H54 (cell line): Measurements from ENCODE around the gene HID1.

Source experiments
- DNase-seq: peaks from one replicate; pipeline ENCODE4 v3.0.0; 2011; ENCODE audit warnings: low spot score, mixed read lengths; ENCODE audit not compliant: insufficient read length
- FAIRE-seq: peaks from 3 replicates; lab custom pipeline; 2011; peaks lifted over from hg19 to GRCh38; lab: Jason Lieb, UNC
- POLR2A ChIP-seq: IDR thresholded peaks from 2 replicates; pipeline ENCODE4 v1.6.1; 2011; ENCODE audit warnings: low read depth, mild to moderate bottlenecking, low read length

The HID1 gene

DNA sequence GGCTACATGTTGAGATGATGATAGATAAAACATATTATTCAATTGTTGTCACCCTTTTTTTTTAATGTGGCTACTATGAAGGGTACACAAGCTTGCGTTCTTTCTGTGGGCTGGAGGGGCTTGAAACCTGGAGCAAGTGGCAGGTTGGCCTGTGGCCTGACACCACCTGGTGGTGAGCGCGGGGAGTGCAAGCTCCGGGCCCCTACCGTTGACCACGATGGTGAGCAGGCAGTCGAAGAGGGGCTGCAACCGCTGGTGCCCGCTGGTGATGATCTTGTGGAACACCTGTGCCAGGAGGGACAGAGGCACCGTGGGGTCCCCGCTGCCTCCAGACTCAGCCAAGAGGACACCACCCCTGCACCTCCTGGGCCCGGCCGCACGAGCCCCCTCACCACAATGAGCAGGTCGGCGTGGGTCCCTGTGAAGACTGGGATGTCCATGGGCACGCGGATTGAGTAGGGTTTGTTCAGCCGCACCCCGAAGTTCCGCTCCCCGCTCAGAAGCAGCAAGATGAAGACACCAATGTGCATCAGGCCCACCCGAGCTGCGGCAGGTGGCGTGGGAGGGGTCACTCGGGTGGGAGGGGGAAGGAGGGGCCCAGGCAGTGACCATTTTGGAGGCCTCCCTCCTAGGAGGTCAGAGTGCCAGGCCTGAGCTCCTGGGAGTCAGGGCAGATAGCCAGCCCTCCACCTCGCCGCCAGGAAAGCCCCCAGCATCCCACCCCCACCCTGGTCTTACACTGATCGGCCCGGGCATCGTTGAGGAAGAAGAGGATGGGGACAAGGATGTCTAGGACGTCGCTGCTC lies 14.4 kb downstream of the HID1 start:
- no peak for TF ChIP-seq POLR2A
- FAIRE-seq (no peak), DNase-seq (peak; percentile 92)

DNA sequence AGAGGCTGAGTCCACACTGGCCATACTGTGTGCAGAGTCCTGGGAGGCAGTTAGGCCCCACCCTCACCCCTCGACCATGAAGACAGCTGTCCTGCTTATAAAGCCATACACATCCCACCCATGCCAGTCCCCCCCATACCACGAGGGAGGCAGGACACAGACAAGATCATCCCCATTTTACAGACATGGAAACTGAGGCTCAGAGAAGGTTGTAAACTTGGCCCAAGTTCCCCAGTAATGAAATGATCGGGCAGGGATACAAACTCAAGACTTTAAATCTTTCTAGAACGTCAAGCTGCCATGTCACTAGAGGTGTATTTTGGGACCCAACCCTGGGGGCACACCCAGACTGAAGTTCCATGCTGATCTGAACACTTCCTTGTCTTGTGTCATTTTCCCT lies 16.5 kb downstream of the HID1 start:
- FAIRE-seq (no peak), DNase-seq (no peak)
- no peak for TF ChIP-seq POLR2A

DNA sequence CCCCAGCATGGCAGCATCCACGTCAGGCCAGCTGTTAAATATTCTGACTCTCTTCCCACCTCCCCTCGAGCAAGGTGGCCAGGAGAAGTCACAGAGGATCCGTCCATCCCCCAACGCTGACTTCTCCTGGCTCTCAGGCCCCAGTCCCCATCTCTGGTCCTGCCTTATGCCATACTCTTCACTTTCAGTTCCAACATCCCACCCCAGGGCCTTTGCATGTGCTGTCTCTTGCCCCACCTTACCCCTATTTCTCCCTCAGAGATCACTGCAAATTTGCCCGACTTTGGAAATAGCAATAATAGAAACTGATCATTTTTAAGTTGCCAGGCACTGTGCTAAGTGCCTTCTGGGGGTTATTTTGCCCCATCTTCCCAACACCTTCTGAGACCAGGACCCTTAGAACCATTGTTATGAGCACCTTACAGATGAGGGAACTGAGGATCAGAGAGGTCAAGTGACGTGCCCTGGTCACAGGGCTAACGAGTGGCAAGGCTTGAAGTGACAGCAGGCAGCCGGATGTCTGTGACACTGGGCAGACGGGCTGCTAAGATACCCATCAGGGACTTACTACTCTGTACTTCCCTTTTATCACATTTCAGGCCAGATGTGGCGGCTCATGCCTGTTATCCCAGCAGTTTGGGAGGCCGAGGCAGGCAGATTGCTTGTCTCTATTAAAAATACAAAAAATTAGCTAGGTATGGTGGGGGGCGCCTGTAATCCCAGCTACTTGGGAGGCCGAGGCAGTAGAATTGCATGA lies 17.7 kb downstream of the HID1 start:
- no peak for DNase-seq
- no peak for TF ChIP-seq POLR2A
- no peak for FAIRE-seq

DNA sequence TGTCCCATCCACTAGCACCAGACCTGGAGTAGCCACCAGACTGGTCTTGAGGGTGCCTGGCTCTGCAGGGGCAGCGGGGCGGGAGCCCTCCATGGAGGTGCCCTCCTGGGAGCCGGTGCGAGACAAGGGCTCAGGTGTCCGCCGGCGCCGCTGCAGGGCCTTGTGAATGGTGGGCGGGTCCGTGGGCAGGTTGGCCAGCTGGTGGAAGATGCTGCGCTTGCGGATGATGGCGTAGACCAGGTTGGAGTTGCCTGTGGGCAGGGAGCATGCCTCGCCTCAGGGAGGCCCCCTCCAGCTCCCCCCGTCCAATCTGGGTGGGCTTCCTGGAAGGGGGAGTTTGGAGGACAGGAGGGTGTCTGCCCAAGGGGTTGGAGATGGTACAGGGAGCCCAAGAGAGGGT lies 18.4 kb downstream of the HID1 start:
- no peak for TF ChIP-seq POLR2A
- DNase-seq, result no peak
- FAIRE-seq, result no peak

DNA sequence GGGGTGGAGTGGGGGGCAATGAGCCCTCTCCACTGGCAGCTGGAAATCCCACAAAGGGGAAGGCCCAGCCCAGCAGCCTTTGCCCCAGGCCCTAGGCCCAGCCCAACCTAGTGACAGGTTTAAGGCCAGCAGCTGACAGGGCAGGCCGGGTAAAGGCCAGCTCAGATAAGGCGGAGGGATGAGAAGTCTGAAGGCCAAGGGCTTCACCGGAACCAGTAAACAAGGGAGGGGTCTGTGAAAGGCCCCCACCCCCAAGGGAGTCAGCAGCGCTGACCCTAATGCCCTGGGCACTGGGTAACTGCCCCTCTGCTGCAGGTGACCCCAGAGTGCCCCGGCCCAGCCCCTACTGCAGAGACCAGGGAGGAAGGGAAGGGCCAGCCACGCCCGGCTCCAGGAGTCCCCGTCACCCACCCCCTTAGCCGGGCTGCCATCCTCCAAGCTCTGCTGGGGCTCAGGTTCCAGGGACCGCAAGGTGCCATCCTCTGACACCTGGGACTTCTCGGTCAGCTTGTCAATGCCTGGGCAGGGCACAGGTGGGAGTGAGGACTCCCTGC lies 19.3 kb downstream of the HID1 start:
- no peak for TF ChIP-seq POLR2A
- FAIRE-seq (no peak), DNase-seq (no peak)

DNA sequence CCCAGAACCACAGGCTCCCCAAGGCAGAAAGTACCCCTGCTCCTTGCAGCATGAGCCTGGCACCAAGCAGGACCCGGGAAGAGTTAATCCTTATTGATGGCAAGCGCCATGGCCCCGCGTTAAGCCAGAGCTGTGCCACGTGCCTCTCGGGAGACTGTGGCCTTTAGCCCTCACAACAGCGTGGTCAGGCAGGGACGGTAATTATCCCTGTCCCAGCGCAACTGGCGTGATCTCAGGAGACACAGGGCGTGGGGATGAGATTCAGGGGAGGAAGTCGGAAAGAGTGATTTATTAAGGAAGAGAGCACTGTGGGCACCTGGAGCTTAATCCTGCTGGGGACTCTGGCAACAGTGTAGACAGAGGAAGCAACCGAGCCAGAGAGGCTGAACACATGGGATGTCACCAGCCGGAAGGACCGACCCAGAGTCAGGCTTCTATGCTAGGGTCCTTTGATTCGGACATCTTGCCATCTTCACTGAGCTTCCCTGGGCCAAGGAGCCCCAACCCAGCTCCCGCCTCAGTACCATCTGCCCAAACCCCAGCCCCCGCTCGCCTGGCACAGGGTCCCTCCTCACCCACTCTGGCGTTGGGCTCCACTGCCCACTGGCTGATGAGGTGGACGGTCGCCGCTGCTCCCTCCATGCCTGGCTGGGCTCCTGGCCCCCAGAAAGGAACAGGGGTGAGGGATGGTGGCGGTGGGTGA lies 20.0 kb downstream of the HID1 start:
- no peak for FAIRE-seq

DNA sequence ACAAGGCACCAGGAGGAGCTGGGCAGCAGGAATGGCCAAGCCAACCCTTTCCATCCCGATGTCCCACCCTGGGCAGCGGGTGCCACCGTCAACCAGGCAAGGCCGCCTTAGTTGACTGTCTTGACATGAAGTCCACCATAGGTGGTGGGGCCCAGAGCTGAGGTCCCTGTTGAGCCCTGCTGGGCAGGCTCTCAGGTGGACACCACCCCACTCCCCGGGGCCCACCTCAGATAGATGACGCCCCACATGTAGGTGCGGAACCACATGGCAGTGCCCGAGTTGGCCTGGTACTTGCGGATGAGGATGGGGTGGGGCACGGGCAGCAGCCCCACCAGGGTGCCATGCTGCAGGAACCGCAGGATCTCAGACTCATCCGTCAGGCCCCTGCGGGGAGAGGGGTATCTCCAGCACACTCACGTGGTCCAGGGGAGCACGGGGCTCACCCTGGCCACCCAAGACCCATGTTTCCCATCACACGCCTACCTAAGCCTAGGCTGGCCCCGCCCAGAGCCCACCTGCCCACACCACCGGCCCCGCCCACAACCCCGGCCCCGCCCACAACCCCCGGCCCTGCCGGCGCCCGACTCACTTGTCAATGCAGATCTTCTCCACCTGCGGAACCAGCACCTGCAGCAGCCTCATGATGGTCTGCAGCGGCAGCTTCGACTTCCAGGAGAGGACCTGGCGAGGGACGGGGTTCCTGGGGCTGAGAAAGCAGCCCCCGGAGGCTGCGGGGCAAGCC lies 20.7 kb downstream of the HID1 start:
- DNase-seq (no peak), FAIRE-seq (no peak)
- TF ChIP-seq POLR2A, result no peak

More for the DNA sequence above, 20.0 kb downstream of the HID1 start:
- DNase-seq, result no peak
- no peak for TF ChIP-seq POLR2A

DNA sequence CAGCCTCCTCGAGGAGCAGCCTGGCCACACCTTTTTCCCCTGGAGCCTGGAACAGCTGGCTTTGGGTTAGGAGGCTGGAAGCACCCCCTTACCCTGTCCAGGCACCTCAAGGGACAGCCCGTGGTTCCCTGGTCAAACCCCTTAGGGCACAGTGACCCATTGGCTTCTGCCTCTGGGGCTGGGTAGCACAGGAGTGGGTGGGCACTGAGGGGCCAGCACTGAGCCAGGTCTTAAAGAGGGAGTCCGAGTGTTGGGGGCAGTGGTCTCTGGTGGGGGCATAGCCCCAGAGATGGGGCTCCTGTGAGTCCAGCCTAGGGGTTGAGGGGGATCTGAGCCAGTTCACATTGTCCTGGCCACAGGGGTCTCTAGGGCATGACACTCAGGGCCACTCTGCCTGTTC lies 21.5 kb downstream of the HID1 start:
- DNase-seq (no peak), FAIRE-seq (no peak)
- TF ChIP-seq POLR2A, result no peak

DNA sequence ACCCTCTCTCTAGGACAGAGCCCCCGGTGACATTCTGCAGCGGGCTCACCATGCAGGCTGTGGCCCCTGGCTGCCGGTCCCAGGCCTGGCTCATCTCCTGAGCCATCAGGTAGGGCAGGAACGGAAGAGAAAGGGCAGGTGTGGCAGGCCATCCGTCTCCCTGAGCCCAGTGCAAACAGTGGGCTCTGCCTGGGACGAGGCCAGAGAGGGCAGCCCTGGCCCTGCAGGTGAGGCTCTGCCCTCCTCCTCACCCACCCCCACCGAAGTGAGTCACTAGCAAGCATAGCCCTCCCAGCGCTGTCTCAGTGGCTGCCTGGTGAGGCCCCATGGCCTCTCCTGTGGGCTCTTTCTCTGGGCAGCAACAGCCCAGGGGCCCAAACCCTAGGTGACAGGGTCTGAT lies 22.4 kb downstream of the HID1 start:
- no peak for FAIRE-seq

DNA sequence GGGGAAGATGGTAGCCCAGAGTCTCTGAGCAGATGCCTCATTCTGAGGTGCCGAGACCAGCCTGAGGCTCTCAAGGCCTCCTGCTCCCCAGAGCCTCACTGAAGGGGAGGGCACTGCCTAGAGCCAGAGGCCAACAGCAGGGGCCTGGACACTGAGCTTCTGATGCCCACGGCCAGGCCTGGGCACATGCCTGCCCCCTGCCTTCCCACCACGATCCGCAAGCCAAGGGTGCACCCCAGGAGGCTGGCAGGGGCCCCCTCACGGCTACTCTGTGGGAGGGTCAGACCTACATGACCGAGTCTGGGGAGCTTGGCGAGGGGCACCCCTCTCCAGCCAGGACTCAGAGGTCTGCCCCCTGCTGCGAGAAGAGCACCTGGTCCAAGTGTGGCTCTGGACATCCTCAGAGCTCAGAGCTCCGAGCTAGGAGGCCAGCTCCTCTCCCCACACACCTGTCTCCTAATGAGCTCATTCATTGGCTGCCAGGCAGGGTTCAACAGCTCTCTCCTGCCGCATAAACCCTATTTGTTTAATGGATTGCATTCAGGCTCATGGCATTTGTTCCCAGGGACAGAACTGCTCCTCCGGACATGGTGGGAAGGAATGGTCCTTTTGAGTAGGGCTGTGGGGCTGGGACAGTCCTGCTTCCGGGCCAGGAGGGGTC lies 23.0 kb downstream of the HID1 start:
- TF ChIP-seq POLR2A, result no peak
- FAIRE-seq, result no peak

More for the DNA sequence above, 22.4 kb downstream of the HID1 start:
- DNase-seq, result no peak
- TF ChIP-seq POLR2A, result no peak

DNA sequence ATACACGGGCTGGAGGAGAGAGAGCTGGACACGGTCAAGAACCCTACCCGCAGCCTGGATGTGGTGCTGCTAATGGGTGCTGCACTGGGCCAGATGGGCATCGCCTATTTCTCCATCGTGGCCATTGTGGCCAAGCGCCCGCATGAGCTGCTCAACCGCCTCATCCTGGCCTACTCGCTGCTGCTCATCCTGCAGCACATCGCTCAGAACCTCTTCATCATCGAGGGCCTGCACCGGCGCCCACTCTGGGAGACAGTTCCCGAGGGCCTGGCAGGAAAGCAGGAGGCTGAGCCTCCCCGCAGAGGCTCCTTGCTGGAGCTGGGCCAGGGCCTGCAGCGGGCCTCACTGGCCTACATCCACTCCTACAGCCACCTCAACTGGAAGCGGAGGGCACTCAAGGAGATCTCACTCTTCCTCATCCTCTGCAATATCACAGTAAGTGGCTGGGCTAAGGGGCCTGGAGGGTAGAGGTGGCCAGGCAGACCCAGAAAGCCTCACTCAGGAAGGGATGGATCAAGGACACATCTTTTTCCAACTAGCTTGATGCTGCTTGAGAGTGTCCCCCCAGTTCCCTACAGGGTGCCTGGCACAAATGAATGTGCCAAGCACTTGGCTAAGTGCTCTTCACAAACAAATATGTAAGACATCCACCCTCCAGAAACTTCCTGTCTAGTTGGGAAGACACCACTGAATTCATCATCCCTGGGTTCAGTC lies 25.4 kb downstream of the HID1 start:
- no peak for FAIRE-seq
- no peak for DNase-seq
- TF ChIP-seq POLR2A, result no peak

More for the DNA sequence above, 23.0 kb downstream of the HID1 start:
- DNase-seq, result no peak

DNA sequence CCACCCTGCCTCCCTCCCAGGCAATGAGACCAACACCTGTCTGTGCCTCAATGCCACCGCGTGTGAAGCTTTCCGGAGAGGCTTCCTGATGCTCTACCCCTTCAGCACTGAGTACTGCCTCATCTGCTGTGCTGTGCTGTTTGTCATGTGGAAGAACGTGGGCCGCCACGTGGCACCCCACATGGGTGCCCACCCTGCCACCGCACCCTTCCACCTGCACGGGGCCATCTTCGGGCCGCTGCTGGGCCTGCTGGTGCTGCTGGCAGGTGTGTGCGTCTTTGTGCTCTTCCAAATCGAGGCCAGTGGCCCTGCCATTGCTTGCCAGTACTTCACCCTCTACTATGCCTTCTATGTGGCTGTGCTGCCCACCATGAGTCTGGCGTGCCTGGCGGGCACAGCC lies 25.9 kb downstream of the HID1 start:
- no peak for FAIRE-seq

More for the DNA sequence above, 25.9 kb downstream of the HID1 start:
- no peak for DNase-seq
- no peak for TF ChIP-seq POLR2A
